Measurements from ENCODE around the gene MAK.

The MAK gene

GRCh38 chr6:10713962-10714361, 124.4 kb downstream of the MAK start:
- no peak for DNase-seq (ENCODE audit: low read depth, low spot score)
- in situ Hi-C loops (cut with HindIII; ENCODE audit: low sequenced_read_pairs), result no loop called here

More at GRCh38 chr6:10713962-10714361, 124.4 kb downstream of the MAK start:
- no peak for TF ChIP-seq CTCF (IDR thresholded peaks at IDR 0.05; ENCODE audit: low read depth, low read length)
- no peak overlapping the region for H3K4me3 ChIP-seq (ENCODE audit: low read depth, low read length)

Measured in astrocyte of the spinal cord (primary cell).